Measurements from ENCODE around the gene MEG3.

- TF ChIP-seq POLR2A (IDR thresholded peaks at IDR 0.05) (no peak), CTCF (IDR thresholded peaks at IDR 0.05) (no peak)
These were observed 1.8 kb upstream of the MEG3 start for GRCh38 chr14:100824091-100824551.

Data from thyroid gland (tissue), 4 donors.